CD1c-positive myeloid dendritic cell (primary cell): Measurements from ENCODE around the gene PCDHB16.
"Not testable (repeated sequence)": the region's sequence is repeated elsewhere in the genome, so short reads cannot be mapped to it uniquely, and the experiment has no call there.

Source experiments
- DNase-seq: peaks from one replicate; pipeline ENCODE4 v3.0.0-alpha.2; 2016; ENCODE audit errors: extremely low spot score

PCDHB16 gene

DNA sequence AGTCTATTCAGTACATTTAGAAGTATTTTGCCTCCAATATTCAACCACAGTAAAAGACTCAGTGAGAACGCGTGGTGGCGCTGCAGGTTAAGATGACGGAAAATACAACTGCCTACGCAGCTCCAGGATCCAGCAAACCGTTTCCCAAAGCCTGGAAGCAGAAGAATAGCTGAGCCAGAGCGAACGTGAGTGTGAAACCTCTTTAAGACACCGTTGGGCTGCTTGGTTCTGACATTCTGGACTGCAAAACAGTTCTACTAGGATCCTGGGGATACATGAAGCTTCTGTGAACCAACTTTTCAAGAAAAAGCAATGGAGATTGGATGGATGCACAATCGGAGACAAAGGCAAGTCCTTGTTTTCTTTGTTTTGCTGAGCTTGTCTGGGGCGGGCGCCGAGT, at the start of gene PCDHB16:
Gene PCDHB16 (plus strand): TSS at position 140 of the 400 bp plus-strand sequence. CDS start 173 bp downstream, at position 313.
- DNase-seq, result no peak

DNA sequence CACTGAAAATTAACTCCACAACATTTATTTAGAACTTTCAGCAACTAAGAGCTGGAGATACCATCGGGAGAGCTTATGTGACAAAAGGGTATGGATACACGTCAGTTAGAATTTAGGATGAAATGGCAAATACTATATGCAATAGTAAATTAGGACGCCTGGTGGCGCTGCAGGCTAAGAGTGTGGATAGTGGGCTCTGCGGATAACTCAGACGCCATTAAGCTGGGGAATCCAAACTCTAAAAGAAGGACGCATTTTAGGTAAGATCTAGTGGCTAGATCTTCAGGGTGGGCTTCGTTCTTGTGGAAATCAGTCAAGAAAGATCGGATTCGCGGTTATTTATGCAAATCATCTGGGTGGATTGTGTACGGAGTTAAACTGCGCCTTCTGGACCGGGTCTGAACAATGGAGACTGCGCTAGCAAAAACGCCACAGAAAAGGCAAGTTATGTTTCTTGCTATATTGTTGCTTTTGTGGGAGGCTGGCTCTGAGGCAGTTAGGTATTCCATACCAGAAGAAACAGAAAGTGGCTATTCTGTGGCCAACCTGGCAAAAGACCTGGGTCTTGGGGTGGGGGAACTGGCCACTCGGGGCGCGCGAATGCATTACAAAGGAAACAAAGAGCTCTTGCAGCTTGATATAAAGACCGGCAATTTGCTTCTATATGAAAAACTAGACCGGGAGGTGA, 47.0 kb upstream of the PCDHB16 start, which contains the start of gene PCDHB5:
Gene PCDHB5 (plus strand): TSS at position 177 of the 688 bp plus-strand sequence. CDS start 229 bp downstream, at position 406.
- no peak for DNase-seq

DNA sequence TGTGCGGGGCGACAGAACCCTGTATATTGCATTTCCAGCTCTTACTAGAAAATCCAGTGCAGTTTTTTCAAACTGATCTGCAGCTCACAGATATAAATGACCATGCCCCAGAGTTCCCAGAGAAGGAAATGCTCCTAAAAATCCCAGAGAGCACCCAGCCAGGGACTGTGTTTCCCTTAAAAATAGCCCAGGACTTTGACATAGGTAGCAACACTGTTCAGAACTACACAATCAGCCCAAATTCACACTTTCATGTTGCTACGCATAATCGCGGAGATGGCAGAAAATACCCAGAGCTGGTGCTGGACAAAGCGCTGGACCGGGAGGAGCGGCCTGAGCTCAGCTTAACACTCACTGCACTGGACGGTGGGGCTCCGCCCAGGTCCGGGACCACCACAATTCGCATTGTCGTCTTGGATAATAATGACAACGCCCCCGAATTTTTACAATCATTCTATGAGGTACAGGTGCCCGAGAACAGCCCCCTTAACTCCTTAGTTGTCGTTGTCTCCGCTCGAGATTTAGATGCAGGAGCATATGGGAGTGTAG, 46.4 kb upstream of the PCDHB16 start:
- no peak for DNase-seq

- DNase-seq, result not testable (repeated sequence)
Observed at GRCh38 chr5:141137346-141137745, 44.8 kb upstream of the PCDHB16 start.

DNA sequence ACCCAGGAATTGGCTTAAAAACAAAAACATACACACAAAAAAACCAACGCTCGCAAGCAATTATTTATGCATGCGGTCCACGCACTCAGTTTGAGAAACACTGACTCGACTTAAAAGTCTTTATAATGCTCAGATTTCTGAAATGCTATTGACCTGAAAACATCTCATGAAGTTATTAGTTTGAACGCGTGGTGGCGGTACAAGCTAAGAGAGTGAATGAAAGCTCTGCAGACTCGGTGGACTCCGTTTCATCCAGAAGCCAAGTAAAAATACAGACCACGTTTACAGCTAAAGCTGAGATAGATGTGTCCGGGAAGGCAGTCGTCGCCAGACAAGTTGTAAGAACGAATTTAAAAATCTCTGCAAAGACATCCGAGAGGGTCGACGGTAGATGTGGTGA, 32.4 kb upstream of the PCDHB16 start, which contains the start of gene PCDHB6:
Gene PCDHB6 (plus strand): TSS at position 246 of the 400 bp plus-strand sequence. CDS start 201 bp downstream, outside the sequence.
- no peak for DNase-seq

GRCh38 chr5:141150224-141150992, 31.8 kb upstream of the PCDHB16 start:
- DNase-seq, result no peak

- no peak for DNase-seq
Observed at GRCh38 chr5:141150993-141151325, 31.2 kb upstream of the PCDHB16 start.

- DNase-seq, result not testable (repeated sequence)
Observed at GRCh38 chr5:141151632-141152031, 30.6 kb upstream of the PCDHB16 start.

DNA sequence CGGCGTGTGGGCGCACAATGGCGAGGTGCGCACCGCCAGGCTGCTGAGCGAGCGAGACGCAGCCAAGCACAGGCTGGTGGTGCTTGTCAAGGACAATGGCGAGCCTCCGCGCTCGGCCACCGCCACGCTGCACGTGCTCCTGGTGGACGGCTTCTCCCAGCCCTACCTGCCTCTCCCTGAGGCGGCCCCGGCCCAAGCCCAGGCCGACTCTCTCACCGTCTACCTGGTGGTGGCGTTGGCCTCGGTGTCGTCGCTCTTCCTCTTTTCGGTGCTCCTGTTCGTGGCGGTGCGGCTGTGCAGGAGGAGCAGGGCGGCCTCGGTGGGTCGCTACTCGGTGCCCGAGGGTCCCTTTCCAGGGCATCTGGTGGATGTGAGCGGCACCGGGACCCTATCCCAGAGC, 30.1 kb upstream of the PCDHB16 start:
- not testable (repeated sequence) for DNase-seq

- no peak for DNase-seq
Observed at GRCh38 chr5:141155540-141156374, 26.4 kb upstream of the PCDHB16 start.

GRCh38 chr5:141157356-141157755, 24.8 kb upstream of the PCDHB16 start:
- not testable (repeated sequence) for DNase-seq

DNA sequence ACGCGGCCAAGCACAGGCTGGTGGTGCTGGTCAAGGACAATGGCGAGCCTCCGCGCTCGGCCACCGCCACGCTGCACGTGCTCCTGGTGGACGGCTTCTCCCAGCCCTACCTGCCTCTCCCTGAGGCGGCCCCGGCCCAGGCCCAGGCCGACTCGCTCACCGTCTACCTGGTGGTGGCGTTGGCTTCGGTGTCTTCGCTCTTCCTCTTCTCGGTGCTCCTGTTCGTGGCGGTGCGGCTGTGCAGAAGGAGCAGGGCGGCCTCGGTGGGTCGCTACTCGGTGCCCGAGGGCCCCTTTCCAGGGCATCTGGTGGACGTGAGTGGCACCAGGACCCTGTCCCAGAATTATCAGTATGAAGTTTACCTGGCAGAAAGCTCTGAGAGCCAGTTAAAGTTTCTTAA, 24.3 kb upstream of the PCDHB16 start:
- DNase-seq, result not testable (repeated sequence)

- DNase-seq, result peak; percentile 5
Observed at GRCh38 chr5:141172381-141173204, 9.6 kb upstream of the PCDHB16 start, which contains the start of gene PCDHB7. Gene PCDHB7, plus strand, starts transcription at chr5:141172644. Its CDS starts 192 bp downstream, at chr5:141172836.

- DNase-seq, result not testable (repeated sequence)
Observed at GRCh38 chr5:141174291-141175104, 7.7 kb upstream of the PCDHB16 start.

GRCh38 chr5:141175933-141176332, 6.3 kb upstream of the PCDHB16 start:
- DNase-seq, result no peak

DNA sequence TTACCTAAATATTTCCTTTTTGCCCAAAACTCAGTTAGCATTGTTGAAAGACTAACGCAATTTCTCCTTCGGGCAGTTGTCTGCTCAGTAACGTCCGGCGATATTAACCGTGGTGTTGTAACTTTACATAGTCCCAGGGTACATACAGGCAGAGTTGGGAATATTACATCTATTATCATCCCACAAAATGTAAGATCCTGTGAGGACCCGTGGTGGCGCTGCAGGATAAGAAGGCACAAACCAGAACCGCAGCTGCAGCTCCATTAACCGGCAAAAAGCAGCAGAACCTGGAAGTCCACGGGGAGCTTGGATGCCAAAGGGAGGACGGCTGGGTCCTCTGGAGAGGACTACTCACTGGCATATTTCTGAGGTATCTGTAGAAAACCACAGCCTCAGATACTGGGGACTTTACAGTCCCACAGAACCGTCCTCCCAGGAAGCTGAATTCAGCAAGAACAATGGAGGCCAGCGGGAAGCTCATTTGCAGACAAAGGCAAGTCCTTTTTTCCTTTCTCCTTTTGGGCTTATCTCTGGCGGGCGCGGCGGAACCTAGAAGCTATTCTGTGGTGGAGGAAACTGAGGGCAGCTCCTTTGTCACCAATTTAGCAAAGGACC, 4.5 kb upstream of the PCDHB16 start, which contains the start of gene PCDHB8:
Gene PCDHB8 (plus strand): TSS at position 214 of the 615 bp plus-strand sequence. CDS start 245 bp downstream, at position 459.
- not testable (repeated sequence) for DNase-seq

DNA sequence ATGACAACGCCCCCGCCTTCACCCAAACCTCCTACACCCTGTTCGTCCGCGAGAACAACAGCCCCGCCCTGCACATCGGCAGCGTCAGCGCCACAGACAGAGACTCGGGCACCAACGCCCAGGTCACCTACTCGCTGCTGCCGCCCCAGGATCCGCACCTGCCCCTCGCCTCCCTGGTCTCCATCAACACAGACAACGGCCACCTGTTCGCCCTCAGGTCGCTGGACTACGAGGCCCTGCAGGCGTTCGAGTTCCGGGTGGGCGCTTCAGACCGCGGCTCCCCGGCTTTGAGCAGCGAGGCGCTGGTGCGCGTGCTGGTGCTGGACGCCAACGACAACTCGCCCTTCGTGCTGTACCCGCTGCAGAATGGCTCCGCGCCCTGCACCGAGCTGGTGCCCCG, 2.8 kb upstream of the PCDHB16 start:
- not testable (repeated sequence) for DNase-seq

- not testable (repeated sequence) for DNase-seq
Observed at GRCh38 chr5:141179876-141180275, 2.3 kb upstream of the PCDHB16 start.

DNA sequence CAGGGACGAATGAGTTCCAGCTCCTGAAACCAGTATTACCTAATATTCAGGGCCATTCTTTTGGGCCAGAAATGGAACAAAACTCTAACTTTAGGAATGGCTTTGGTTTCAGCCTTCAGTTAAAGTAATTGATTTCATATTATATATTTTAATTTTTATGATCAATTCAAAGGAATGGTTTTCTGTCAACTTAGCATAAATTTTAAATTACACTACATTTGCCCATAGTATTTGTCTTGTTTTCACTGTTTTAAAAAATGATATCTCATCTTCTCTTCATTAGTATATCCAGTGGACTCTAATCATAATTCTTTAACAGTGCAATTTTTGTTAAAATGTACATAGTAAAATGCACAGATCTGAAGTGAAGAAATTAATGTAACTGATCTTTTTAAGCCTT, 1.9 kb upstream of the PCDHB16 start:
- no peak for DNase-seq
